A204.1 (cell line): ENCODE data around the gene CD59.
"Not testable (repeated sequence)": the region's sequence is repeated elsewhere in the genome, so short reads cannot be mapped to it uniquely, and the experiment has no call there.

Experiments
- FAIRE-seq: peaks from 2 replicates; lab custom pipeline; 2012; peaks lifted over from hg19 to GRCh38; lab: Jason Lieb, UNC

The CD59 gene

DNA sequence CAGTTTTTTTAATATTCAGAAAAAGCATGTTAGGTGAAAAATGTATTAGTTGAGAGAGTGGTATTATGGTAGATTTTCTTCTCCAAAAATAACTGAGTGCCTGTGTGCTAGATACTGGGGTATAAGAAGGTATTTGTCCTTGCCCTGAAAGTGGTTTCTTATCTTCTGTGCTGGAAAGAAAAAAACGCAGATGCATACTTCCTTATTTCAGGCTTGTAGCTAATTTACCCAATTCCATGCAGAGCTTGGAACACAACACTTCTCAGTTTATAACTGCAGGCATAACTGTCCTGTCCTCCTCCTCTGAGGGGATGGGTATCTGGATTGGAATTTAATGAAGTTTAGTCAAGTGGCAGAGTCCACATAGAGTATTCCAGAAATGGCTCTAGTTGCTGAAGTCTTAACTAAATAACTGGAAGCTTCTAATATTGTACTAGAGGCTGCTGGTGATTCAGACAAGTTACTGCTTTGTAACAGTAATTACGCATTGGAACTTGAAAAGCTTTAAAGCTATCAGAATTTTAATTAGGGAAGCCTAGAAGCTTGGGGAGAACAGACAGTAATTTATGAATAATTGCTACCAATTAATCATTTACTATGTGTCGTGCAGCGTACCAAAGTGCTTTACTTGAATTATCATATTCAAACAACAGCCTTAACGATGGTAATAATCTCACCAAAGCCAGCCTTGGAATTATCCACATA is 22.9 kb downstream of the CD59 start:
- no peak for FAIRE-seq

DNA sequence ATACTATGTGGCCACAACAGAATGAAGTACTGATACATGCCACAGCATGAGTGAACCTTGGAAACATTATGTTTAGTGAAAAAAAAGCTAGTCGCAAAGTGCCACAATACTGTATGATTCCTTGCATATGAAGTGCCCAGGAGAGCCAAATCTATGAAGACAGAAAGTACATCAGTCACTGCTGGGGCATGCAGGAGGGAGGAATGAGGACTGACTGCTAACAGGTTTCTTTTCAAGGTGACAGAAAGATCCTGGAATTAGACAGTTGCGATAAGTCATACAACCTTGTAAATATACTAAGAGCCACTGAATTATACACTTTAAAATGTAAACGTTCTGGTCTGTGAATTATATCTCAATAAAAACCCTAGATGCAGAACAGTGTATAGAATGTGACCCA is 23.8 kb downstream of the CD59 start:
- no peak for FAIRE-seq

GRCh38 chr11:33709466-33709865 is 26.8 kb downstream of the CD59 start:
- FAIRE-seq = no peak

DNA sequence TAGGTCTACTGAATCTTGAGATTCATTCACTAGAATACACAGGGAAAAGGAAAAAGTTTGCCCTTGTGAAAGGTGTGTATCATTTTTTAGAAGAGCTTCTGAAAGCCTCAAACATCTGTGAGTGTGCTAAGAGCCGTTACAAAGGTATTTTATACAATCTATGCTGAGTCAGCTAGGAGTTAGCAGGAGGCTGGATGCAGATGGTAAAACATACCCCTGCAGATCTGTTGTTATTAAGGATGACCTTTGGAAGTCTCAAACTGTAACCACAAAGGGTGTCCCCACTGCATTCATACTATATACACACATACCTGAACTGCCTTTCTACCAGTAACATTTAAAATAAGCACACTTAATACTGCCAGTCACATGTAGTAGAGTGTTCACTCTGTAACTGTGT is 27.2 kb downstream of the CD59 start:
- FAIRE-seq = no peak

DNA sequence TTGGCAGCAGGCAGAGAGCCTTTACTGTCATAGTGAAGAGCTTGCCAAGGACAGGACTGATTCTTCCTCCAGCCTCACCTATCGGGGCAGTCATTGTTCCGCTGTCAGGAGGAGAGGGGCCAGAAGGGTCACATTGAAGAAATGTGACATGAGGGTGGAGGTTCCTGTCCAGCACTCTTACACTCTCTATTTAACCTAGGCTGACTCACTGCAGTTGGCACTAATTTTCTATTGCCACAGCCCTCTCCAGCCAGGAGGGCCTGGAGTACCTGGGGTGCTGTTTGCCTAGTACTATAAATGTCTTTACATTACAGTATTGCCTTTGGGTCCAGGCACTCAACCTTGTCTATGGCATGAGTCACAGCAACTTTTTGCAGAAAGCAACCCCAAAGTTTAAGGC is 28.4 kb downstream of the CD59 start:
- not testable (repeated sequence) for FAIRE-seq

- FAIRE-seq = no peak
Observed at GRCh38 chr11:33706966-33707365, 29.3 kb downstream of the CD59 start.

GRCh38 chr11:33706546-33706945 is 29.7 kb downstream of the CD59 start:
- no peak for FAIRE-seq

- no peak for FAIRE-seq
Observed at GRCh38 chr11:33704240-33705002, 31.8 kb downstream of the CD59 start.

GRCh38 chr11:33703788-33704187 is 32.4 kb downstream of the CD59 start:
- no peak for FAIRE-seq

DNA sequence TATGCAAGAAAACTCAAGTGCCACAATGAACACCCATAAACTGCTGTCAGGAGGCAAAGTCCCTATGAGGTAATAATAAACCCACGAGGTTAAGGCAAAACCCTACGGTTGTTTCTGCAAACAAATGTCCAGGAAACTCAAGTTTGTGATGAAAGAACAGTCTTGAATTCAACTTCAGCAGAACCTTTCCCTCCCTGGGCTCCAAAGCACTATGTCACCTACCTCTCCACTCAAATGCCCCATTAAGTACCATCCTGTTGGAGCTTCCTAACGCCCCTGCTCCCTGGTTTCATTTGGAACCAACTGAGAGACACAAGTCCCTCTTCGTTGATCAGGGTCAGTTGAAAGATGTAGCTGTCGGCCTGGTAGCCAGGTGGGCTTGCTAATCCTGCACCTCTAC is 33.0 kb downstream of the CD59 start:
- no peak for FAIRE-seq

DNA sequence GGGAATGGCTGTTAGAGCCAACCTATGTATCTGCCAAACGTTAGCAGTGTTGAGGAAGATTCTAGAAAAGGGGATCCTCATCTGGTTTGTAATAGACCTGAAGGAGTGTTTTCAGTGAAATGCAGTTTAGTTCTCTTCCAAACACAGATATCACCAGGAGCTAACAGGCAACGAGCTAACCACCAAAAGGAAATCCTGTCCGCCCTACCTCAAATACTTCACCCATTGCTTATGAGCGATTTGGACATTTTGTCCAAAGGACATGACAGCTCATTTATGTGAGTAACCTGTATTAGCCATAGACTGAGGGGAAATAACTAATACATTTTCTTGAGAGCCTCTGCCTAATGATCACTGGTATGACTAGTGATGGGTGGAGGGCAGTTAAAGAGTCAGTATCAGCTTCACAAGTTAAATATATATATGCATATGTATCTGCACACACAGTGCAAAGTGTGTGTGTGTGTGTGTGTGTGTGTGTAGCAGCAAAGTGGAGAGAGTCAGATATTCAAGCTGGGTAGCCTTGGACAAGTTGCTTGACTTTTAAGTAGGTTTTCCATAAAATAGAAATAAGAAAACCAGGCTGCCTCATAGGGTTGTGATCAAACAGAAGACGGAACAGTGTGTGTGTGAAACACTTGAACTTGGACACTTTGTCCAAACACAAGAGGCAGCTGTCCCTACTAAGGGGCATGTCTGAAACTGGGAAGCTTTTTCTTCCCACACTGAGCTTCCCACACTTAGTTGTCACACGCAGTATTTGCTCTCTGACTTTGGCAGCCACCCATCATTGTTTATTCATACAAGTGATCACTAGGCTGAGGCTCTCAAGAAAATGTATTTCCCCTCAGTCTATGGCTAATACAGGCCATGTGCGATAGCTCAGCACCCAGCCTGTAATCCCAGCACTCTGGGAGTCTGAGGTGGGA is 34.7 kb downstream of the CD59 start:
- FAIRE-seq = no peak

DNA sequence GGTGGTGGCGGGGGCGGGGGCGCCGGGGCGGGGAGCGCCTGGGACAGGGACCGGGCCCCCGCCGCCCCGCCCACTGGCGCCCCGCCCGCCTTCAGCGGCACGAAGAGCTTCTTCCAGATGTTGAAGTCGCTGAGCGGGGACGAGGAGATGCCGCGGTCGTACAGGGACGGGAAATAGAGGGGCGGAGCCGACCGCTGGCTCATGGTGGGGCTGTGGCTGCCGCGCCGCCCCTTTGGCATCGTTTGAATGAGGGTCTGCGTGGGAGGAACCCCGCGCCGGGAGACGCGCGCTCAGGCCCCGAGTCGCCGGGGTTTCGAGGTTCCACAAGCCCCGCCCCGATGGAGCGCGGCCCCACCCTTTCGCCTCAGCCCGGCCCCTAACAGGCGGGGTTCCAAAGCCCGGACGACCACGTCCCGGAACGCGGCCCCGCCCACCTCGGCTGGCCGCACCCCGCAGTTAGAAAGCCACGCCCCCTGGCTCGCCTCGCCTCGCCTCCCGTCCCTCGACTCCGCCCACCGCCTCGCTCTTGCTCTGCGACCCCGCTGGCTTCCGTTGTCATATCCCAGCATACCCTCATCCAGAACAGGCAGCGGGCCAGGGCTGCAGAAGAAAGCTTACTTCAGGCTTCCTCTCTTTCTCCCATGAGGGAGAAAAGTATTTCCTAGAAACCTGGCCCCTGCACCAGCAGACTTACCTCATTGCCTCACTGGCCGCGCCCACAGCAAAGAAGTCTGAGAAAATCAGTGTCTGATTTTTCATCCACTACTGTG is 35.5 kb downstream of the CD59 start, which contains the start of gene C11orf91:
C11orf91 (minus strand) TSS at position 325 of the 770 bp plus-strand sequence; CDS start at position 239, 86 bp downstream.
- no peak for FAIRE-seq

DNA sequence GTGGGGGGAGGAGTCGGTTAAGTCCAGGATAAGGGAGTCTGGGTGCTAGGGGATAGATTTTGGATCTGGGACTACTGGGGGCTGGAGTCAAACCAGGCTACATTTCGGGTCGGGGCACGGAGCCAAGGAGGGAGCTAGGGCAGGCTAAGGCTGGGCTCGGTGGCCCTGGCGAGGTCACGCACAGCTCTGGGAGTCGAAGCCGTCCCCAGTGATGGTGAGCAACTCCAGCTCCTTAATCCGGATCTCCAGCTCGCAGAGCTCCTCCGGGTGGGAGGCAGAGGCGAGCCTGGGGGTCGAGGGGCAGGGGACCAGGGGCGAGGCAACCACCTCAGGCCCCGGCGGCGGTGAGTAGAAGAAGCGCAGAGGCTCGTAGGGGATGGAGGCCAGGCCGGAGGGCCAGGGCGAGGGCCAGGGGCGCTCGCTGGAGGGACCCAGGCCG is 36.1 kb downstream of the CD59 start:
- no peak for FAIRE-seq

DNA sequence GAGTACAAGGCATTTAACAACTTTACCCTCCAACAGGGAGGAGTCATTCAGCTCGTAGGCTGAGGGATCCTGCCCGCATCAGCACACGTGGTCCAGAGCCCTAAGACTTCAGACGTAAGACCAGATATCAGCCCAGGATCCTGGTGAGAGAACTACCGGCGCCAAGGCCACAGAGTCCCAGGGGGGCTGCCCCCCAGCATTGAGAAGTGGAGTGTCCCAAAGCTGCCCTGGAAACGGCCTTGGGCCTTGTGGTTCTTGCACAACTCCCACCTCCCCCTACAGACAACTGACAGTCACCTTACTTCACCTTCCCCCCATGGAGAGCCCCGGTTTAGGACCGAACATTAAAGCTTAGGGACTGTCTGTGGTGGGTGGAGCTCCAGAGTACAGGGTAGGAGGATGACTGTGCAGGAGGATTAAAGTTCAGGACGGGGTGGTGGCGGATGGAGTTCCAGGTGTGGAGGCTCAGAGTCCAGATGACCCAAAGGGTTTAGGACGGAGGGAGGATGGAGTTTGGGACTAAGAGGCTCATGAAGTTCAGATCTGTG is 36.6 kb downstream of the CD59 start:
- FAIRE-seq = no peak

GRCh38 chr11:33698921-33699320 is 37.3 kb downstream of the CD59 start:
- no peak for FAIRE-seq

DNA sequence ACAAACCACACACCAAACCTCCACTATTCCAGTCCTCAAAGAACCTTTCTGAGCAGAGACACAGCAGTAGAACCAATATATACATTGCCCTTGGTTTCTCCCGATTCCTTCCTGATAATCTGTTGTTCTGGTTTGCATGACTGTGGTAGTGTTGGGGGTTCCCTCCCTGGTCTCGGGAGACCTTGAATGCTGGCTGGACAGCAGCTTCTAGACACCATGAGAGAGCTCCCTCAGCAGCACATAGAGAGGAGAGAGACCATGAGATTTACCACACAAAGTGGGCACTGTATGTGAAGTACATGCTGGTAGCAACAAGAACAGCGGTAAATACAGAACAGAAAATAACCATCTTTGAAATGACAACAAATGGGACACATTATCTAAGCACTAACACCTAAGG is 38.2 kb downstream of the CD59 start:
- FAIRE-seq = no peak

- FAIRE-seq = no peak
Observed at GRCh38 chr11:33696931-33697638, 39.1 kb downstream of the CD59 start.

GRCh38 chr11:33696411-33696810 is 39.8 kb downstream of the CD59 start:
- no peak for FAIRE-seq

- no peak for FAIRE-seq
Observed at GRCh38 chr11:33695051-33695566, 41.1 kb downstream of the CD59 start.

GRCh38 chr11:33694346-33695050 is 41.7 kb downstream of the CD59 start:
- no peak for FAIRE-seq
